HUES48 (cell line): ENCODE data around the gene CYBA.

Source experiments
- H3K27ac ChIP-seq: one replicate; pipeline ENCODE4 v1.7.0; 2013; ENCODE audit warnings: low read depth, low read length, inconsistent platforms
- H3K27me3 ChIP-seq: 2 replicates; pipeline ENCODE4 v1.6.1; 2013; ENCODE audit warnings: mild to moderate bottlenecking, low read length; ENCODE audit not compliant: control insufficient read depth, insufficient read depth
- H3K36me3 ChIP-seq: 2 replicates; pipeline ENCODE4 v1.6.1; 2013; ENCODE audit warnings: low read length; ENCODE audit not compliant: control insufficient read depth, insufficient read depth
- H3K4me1 ChIP-seq: 2 replicates; pipeline ENCODE4 v1.6.1; 2013; ENCODE audit warnings: mild to moderate bottlenecking, low read length; ENCODE audit not compliant: control insufficient read depth, insufficient read depth
- H3K4me3 ChIP-seq: 2 replicates; pipeline ENCODE4 v1.5.1; 2013; ENCODE audit warnings: mild to moderate bottlenecking, low read depth, low read length
- H3K9ac ChIP-seq: 2 replicates; pipeline ENCODE4 v1.6.1; 2013; ENCODE audit warnings: mild to moderate bottlenecking, low read depth, low read length, moderate library complexity
- H3K9me3 ChIP-seq: 2 replicates; pipeline ENCODE4 v1.6.1; 2013; ENCODE audit warnings: low read length; ENCODE audit not compliant: control insufficient read depth, insufficient read depth

The CYBA gene

GRCh38 chr16:88650749-88651275 is at the start of gene CYBA:
CYBA (minus strand) TSS chr16:88651053; CDS start chr16:88651013, 40 bp downstream.
- Histone ChIP-seq H3K9me3 (no peaks in the 10 kb centered on the region), H3K36me3 (peaks cover 33% of the 10 kb centered on the region), H3K9ac (peak within 1 kb of the TSS; percentile 51; the same call in 1 of the 2 replicates), H3K4me1 (peaks cover 6% of the 10 kb centered on the region), H3K4me3 (peak within 1 kb of the TSS; percentile 75), H3K27ac (peak within 1 kb of the TSS; percentile 69), H3K27me3 (no peaks in the 10 kb centered on the region)

DNA sequence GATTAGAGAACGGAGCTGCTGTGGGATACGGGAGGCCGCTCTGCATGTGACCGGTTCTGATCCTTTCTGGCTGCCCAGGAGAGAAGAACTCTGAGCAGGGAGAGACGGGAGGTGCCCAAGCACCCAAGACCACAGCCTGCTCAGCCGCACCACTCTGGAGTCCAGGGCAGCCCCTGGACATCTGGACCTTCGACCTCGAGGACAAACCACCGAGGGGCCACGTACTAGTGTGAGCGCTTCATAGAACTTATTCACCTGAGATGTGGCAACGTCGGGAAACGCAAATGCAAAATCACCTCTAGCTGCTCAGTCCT is 49.4 kb upstream of the CYBA start:
- H3K9ac ChIP-seq = no peak overlapping the region
- H3K4me1 ChIP-seq = peaks cover 4% of the 10 kb centered on the region; the same call in 1 of the 2 replicates

GRCh38 chr16:88699180-88699579 is 48.3 kb upstream of the CYBA start:
- no peaks in the 10 kb centered on the region for H3K9me3 ChIP-seq
- no peak overlapping the region for H3K9ac ChIP-seq
- no peaks in the 10 kb centered on the region for H3K4me1 ChIP-seq
- H3K4me3 ChIP-seq = no peak overlapping the region
- no peaks in the 10 kb centered on the region for H3K27me3 ChIP-seq
- peaks cover 45% of the 10 kb centered on the region for H3K36me3 ChIP-seq
- no peak overlapping the region for H3K27ac ChIP-seq

More for the DNA sequence above, 49.4 kb upstream of the CYBA start:
- Histone ChIP-seq H3K36me3 (peaks cover 45% of the 10 kb centered on the region), H3K4me3 (no peak overlapping the region), H3K27ac (no peak overlapping the region), H3K9me3 (no peaks in the 10 kb centered on the region), H3K27me3 (no peaks in the 10 kb centered on the region)

DNA sequence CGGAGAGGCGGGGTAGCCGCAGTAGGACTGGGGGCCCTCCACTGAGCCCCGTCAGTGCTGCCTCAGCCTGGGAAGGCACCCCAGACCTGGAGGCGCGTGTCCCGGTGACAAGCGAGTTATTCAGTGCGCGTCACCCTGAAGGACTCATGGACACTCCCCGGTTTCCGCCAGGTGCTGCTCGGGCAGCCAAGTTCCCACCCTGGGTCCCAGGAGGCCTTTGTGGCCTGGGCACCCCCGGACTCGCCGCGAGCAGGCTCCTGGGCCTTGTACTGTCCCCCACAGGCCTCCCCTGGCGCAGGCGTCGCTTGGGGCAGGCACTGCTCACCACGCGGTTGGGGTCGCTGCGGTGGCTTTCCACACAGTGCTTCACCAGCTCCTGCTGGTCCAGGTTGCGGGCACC is 47.8 kb upstream of the CYBA start:
- no peaks in the 10 kb centered on the region for H3K4me1 ChIP-seq
- H3K36me3 ChIP-seq = peaks cover 45% of the 10 kb centered on the region
- no peaks in the 10 kb centered on the region for H3K27me3 ChIP-seq
- H3K9me3 ChIP-seq = no peaks in the 10 kb centered on the region
- H3K4me3 ChIP-seq = no peak overlapping the region
- H3K27ac ChIP-seq = no peak overlapping the region
- no peak overlapping the region for H3K9ac ChIP-seq

- Histone ChIP-seq H3K4me3 (no peak overlapping the region), H3K9ac (no peak overlapping the region), H3K27ac (no peak overlapping the region), H3K36me3 (peaks cover 42% of the 10 kb centered on the region), H3K9me3 (no peaks in the 10 kb centered on the region), H3K27me3 (no peaks in the 10 kb centered on the region), H3K4me1 (no peaks in the 10 kb centered on the region)
Observed at GRCh38 chr16:88697831-88698615, 47.2 kb upstream of the CYBA start.

DNA sequence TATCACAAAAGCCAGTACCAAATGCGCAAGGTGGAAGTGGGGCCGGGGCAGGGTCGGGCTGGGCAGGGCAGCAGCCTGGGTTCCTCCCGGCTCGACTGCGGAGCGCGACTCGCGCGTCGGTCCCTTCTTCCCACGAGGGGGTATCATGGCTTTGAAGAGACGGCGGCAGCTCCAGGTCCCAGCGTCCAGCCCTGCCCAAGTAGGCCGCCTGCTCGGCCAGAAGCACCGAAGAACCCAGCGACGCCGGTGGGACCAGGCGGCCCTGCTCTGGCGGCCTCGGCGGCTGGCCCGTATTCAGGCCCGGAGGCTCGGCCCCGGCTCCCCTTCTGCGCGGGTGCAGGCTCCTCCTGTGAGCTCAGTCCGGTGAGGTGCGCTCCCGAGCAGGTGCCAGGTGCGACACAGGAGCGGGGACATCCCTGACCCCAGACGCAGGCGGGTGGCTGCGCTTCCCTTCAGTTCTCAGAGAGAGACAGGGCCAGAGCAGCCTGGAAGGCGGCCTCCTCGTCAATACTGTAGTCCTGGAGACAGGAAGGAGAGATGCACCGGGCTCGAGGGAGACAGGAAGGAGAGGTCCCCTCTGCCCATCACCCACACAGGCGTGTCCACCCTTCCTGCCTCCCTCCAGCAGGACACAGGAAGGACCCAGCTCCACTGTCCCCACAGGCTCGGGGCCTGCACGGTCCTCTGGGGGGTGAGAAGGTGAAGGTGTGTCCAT is 46.4 kb upstream of the CYBA start:
- Histone ChIP-seq H3K9me3 (no peaks in the 10 kb centered on the region), H3K9ac (no peak overlapping the region), H3K36me3 (peaks cover 39% of the 10 kb centered on the region), H3K4me1 (no peaks in the 10 kb centered on the region), H3K4me3 (no peak overlapping the region), H3K27ac (no peak overlapping the region), H3K27me3 (no peaks in the 10 kb centered on the region)

DNA sequence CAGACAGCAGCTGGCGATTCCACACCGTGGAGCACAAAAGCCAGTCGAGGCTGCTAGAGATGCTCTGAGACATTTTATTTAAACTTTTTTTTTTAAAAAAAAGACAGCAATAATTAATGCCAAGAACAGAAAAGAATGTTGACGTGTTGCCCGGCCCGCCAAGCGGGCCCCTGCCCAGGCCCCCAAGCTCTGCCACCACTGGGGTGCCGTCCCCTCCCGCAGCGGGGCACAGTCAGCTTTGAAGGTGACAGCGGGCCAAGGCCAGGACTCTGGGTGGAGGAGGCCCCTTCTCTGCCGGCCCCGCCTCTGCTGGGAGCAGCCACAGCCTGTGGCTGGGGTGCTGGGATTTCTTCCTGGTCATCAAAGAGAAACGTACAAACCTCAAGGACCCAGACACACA is 45.6 kb upstream of the CYBA start:
- H3K9me3 ChIP-seq = no peaks in the 10 kb centered on the region
- H3K4me1 ChIP-seq = no peaks in the 10 kb centered on the region
- H3K36me3 ChIP-seq = peaks cover 39% of the 10 kb centered on the region
- no peaks in the 10 kb centered on the region for H3K27me3 ChIP-seq
- H3K27ac ChIP-seq = no peak overlapping the region
- H3K9ac ChIP-seq = no peak overlapping the region
- no peak overlapping the region for H3K4me3 ChIP-seq

GRCh38 chr16:88695753-88696152 is 44.9 kb upstream of the CYBA start:
- Histone ChIP-seq H3K9me3 (no peaks in the 10 kb centered on the region), H3K27ac (no peak overlapping the region), H3K4me3 (no peak overlapping the region), H3K4me1 (no peaks in the 10 kb centered on the region), H3K36me3 (peaks cover 39% of the 10 kb centered on the region), H3K9ac (no peak overlapping the region), H3K27me3 (no peaks in the 10 kb centered on the region)

DNA sequence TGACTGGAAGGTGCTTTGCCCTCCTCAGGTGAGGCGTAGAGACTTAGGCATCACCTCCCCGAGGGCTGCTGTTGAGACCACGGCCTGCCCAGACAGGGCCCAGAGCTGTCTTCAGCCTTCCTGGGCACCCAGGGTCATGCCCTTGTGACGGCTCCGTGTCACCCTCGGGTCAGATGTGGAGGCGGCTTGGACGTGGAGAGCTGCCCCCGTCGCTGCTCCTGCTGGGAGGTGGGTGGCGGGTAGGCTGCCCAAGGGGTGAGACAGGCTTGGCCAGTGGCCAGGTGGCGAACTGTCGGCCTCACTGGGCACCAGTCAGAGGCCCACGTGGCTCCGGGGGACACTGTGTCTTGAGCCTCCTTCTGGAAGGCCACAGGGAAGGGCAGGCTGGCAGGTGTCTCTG is 44.4 kb upstream of the CYBA start:
- Histone ChIP-seq H3K27ac (no peak overlapping the region), H3K9ac (no peak overlapping the region), H3K27me3 (no peaks in the 10 kb centered on the region), H3K9me3 (no peaks in the 10 kb centered on the region), H3K4me1 (no peaks in the 10 kb centered on the region), H3K4me3 (no peak overlapping the region), H3K36me3 (peaks cover 34% of the 10 kb centered on the region)

GRCh38 chr16:88694221-88695087 is 43.6 kb upstream of the CYBA start:
- Histone ChIP-seq H3K9ac (no peak overlapping the region), H3K36me3 (peaks cover 27% of the 10 kb centered on the region), H3K9me3 (no peaks in the 10 kb centered on the region), H3K27me3 (no peaks in the 10 kb centered on the region), H3K4me3 (no peak overlapping the region), H3K27ac (no peak overlapping the region), H3K4me1 (no peaks in the 10 kb centered on the region)
